Stimulated activated CD8-positive, alpha-beta memory T cell treated with anti-CD3 and anti-CD28 coated beads, Interleukin-12 subunit alpha, Interleukin-12 subunit beta, amount 100 ng/mL, for 1 hour (primary cell): ENCODE results near the gene OLA1.

ENCODE experiments used
- DNase-seq: peaks from one replicate; pipeline ENCODE4 v3.0.0-alpha.2; 2020; ENCODE audit warnings: low read depth

Gene OLA1

GRCh38 chr2:174120346-174120745 lies 128.0 kb downstream of the OLA1 start:
- DNase-seq = no peak

- DNase-seq = no peak
These were observed 130.1 kb downstream of the OLA1 start for GRCh38 chr2:174117951-174118930.

GRCh38 chr2:174112073-174112472 lies 136.3 kb downstream of the OLA1 start:
- no peak for DNase-seq

GRCh38 chr2:174108579-174108978 lies 139.8 kb downstream of the OLA1 start:
- DNase-seq = no peak

- DNase-seq = no peak
These were observed 141.6 kb downstream of the OLA1 start for GRCh38 chr2:174106736-174107135.

GRCh38 chr2:174094542-174094941 lies 153.8 kb downstream of the OLA1 start:
- no peak for DNase-seq

- no peak for DNase-seq
These were observed 157.9 kb downstream of the OLA1 start for GRCh38 chr2:174090476-174090875.

DNA sequence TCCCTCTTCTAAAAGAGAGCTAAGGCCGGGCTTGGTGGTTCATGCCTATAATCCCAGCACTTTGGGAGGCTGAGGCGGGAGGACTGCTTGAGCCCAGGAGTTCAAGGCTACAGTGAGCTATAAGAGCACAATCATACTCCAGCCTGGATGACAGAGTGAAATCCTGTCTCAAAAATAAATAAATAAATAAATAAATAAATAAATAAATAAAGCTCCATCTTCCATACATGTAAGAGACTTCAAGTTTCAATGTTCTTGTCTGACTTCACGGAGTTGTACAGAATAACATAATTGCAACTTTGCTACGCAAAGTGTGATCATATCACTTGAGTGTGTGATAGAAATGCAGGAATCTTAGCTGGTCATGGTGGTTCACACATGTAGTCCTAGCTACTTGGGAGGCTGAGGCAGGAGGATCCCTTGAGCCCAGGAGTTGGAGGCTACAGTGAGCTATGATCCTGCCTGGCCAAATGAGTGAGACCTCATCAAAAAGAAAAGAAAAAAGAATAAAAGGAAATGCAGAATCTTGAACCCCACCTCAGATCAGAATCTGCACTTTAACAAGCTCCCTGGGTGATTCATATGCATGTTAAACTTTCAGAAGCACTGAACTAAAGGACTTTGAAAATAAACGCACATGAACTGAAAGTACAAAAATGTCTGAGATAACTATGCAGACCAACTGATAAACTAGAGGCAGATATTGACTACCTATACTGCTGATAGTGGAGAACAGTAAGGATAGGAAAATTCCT lies 159.4 kb downstream of the OLA1 start:
- DNase-seq = no peak

DNA sequence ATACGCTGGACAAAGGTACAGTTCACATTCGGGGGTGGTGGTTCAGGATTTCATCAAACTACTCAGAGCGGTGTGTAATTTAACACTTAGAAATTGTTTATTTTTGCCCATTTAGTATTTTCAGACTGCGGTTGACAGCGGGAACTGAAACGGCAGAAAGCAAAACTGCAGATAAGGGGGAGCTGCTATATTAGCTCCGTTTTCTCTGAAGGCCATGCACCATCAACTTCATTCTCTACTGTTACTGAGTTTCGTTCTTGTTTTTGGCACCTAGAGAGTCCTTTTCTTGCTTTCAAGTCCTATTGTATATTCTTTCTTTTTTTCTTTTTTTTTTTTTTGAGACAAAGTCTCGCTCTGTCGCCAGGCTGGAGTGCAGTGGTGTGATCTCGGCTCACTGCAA lies 161.6 kb downstream of the OLA1 start:
- DNase-seq = no peak

DNA sequence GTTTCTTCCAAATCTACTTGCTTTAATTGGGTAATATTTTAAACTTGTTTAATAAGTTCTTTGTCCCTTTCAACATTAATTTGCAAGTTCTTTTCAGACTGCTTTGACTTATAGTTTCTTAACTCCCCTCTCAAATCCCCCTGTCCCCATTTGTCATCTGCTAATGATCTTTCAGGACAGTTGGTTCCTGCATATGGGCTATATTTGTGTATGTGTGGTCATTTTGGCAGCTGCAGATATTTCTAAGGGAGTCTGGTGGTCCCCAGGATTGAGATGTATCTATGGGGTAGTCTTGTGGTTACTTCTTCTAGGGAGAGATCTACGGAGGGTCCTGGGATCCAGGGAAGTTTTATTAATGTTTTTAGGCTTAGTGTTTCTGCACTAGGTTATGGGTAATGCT lies 162.6 kb downstream of the OLA1 start:
- no peak for DNase-seq

DNA sequence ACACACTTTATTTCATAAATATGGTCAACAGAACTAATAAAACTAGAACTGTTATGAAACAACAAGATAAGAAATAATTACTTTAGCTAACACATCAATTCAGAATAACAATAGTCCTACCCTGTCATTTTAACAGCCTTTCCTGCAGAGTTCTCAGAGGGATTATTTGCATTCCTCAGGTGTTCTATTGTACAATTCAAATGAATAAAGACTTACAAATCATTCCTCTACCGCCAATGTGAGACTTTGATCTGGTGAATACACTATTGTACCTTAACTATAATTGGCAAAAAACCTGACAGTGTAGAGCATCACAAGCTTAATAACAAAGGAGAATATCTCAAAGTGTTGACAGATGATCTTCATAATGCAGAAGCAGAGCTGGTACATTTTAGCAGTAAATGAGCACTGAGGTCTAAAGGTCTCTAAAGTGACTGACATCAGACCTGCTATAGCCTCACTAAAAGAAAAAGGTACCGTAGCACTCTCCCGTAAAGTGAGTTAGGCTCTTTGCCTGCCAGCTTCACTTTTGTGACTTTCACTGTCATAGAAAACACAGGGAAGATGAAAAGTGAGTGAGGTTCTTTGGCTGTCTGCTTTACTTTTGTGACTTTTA lies 164.4 kb downstream of the OLA1 start:
- DNase-seq = no peak

DNA sequence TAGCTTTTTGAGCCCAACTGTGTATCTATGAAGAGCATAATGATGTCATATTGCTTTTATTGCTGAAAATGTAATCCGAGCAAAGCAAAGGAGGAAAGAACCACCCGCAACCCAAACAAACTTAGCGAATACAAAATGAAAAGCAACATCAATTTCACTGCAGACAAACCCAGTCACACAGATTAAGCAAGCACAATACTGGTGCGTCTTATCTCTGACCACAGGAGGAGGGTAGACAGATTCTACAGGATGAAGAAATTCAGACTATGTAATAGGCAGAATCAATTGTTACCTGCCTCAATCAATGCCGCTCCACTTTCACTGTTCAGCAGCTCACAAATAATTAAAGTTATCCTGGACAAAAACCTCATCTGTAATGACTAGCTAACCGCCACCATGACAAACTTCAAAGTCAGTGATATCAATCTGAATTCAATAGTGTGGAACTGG lies 167.6 kb downstream of the OLA1 start:
- DNase-seq = no peak

DNA sequence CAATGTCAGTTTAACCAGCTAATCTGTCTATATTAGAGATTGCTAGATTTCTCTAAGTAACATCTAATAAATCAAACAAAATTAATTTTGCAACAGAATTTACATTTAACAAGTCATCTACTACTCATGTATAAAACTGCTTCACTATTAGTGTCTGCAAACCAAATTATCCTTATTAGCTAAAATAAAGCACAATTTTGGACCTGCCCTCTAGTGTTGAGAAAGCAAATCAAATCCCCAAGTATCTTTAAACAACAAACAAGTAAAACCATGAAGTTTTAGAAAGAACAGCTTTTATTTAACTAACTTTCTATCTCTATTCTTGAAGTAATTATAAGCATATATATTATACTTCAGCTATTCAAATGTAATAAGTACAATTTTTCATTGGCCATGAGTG lies 170.1 kb downstream of the OLA1 start:
- no peak for DNase-seq

GRCh38 chr2:174076975-174077374 lies 171.4 kb downstream of the OLA1 start:
- DNase-seq = no peak

DNA sequence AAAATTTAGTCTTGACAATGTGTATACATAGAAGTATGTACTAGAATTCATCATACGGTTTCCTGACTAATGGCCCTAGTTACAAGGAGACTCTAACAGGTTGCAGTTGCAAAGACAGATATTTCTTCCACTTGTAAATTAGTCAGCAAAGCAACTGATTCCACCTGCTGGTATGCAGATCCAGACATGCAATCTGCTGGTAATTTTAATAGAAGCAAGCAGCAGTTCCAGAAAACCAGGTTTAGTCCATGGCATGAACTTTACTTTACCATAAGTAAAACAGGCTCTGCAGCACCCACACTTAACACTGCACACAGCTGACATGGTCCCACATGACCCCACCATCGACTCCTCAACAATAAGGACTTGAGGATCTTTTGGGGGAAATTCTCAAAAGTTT lies 172.3 kb downstream of the OLA1 start:
- DNase-seq = no peak

- no peak for DNase-seq
These were observed 173.5 kb downstream of the OLA1 start for GRCh38 chr2:174074831-174075230.

- no peak for DNase-seq
These were observed 175.5 kb downstream of the OLA1 start for GRCh38 chr2:174072857-174073256.

- DNase-seq = no peak
These were observed 176.3 kb downstream of the OLA1 start for GRCh38 chr2:174072069-174072468.

DNA sequence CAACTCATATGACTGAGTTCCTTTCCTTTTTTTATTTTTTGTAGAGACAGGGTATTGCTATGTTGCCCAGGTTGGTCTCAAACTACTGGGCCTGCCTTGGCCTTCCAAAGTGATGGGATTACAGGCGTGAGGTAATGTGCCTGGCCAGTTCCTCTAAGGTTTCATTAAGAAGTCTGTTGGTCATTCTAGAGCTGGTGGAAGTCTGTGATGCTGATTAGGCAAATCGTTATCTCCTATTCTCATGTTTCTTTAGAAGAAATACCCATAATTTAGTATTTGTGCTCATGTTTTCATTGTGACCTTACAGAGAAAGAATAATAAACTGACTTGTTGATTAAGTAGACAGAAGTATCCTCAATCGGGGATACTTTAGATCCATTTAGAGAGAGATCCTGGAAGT lies 177.0 kb downstream of the OLA1 start:
- no peak for DNase-seq

GRCh38 chr2:174070281-174070680 lies 178.1 kb downstream of the OLA1 start:
- DNase-seq = no peak

DNA sequence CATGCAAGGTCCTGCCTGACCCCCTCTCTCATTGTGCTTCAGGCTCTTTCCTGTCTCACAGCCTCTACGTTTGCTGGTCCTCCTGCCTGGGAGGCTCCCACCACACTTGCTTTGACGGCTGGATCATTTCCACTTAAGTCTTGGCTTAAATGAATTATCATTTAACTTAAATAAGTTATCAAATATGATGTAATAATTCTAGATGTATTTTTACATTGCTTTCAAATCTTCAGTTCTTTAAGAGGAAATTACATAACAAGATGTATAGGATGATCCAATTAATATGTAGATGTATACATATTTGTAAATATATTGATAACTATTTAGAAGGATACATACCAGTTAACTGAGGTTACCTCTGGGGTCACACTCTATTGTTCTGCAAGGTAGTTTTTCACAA lies 180.5 kb downstream of the OLA1 start:
- no peak for DNase-seq

GRCh38 chr2:174066871-174067270 lies 181.5 kb downstream of the OLA1 start:
- no peak for DNase-seq
